ENCODE data around the gene FTSJ3. TPM values are rescaled to one million over a fixed set of nuclear protein-coding genes. Genes with fewer than 3 reads are reported as not detected.

Gene FTSJ3
- total and polyA plus RNA-seq, 8 donors, result 32.1 to 88.5 (median 60.7) TPM

DNA sequence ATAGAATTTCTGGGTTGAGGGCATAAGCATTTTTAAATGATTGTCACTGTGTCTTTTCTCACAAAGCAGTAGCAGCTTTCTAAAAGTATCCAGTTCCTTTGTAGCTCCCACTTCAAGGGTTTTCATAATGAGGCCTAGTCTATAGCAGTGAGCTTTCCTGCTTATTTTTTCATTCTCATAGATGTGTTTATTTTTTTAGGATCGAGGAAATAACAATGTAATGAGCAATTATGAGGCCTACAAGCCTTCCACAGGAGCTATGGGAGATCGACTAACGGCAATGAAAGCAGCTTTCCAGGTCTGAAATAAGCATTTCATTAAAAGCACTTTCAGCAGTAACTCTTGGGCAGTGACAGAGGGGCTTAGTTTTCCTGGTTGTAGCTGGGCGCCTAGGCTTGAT lies 10.8 kb downstream of the FTSJ3 start:
- Histone ChIP-seq H3K4me3 (no peak overlapping the region), H3K27ac (no peak overlapping the region), H3K36me3 (peaks cover 7 to 100% of the 10 kb centered on the region in 2 donors), H3K9me3 (no peaks in the 10 kb centered on the region), H3K4me1 (peaks cover 0 to 14% of the 10 kb centered on the region in 2 donors), H3K27me3 (no peaks in the 10 kb centered on the region)
- ATAC-seq (no peak), DNase-seq (no peak)
- intact Hi-C loops (cut with DNase I), result no loop called here
- TF ChIP-seq CTCF (IDR thresholded peaks at IDR 0.05), result no peak

GRCh38 chr17:63816123-63816522 lies 11.3 kb downstream of the FTSJ3 start:
- intact Hi-C loops (cut with DNase I), result no loop called here
- Histone ChIP-seq H3K4me1 (peaks cover 0 to 14% of the 10 kb centered on the region in 2 donors), H3K4me3 (no peak overlapping the region), H3K9me3 (no peaks in the 10 kb centered on the region), H3K27me3 (no peaks in the 10 kb centered on the region), H3K36me3 (peaks cover 11 to 100% of the 10 kb centered on the region in 2 donors), H3K27ac (no peak overlapping the region)
- TF ChIP-seq CTCF (IDR thresholded peaks at IDR 0.05), result no peak
- ATAC-seq, result no peak
- DNase-seq, result no peak

DNA sequence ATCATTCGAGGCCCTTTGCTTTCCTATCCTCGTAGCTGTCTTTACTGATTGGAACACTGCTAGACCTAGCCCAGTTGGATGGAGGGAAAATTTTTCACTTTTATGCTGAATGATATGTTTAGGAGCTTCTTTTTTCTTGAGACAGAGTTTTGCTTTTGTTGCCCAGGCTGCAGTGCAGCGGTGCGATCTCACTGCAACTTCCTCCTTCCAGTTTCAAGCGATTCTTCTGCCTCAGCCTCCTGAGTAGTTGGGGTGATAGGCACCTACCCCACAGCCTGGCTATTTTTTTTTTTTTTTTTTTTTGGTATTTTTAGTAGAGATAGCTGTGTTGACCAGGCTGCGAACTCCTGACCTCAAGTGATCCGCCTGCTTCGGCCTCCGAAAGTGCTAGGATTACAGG lies 17.5 kb downstream of the FTSJ3 start:
- DNase-seq (no peak), ATAC-seq (no peak)
- Histone ChIP-seq H3K27me3 (no peaks in the 10 kb centered on the region), H3K27ac (no peak overlapping the region), H3K36me3 (peaks cover 4 to 100% of the 10 kb centered on the region in 2 donors), H3K9me3 (no peaks in the 10 kb centered on the region), H3K4me1 (no peaks in the 10 kb centered on the region), H3K4me3 (no peak overlapping the region)
- intact Hi-C loops (cut with DNase I), result no loop called here
- no peak for TF ChIP-seq CTCF (IDR thresholded peaks at IDR 0.05)

DNA sequence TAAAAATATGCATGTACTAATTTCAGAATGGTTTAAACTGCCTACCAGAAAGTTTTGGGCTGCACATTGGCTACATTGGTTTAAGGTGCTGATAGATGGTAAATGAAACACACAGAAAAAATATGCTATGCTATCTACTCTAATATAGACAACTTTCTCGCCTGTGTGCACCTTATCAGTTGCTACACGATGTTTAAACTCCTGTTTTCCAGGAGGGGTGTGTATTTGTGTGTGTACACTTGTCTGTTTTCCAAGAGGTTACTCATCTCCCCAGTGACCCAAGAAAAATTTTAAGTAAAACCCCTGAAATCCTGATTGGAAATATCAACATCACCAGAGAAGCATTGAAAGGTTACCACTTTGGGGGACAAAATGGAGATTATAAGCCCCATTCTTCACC lies 21.9 kb downstream of the FTSJ3 start:
- DNase-seq, result no peak
- TF ChIP-seq CTCF (IDR thresholded peaks at IDR 0.05), result no peak
- no peaks in the 10 kb centered on the region for H3K27me3 ChIP-seq
- peaks cover 0 to 99% of the 10 kb centered on the region in 2 donors for H3K36me3 ChIP-seq
- no peak for ATAC-seq
- H3K27ac ChIP-seq, result no peak overlapping the region
- no peak overlapping the region for H3K4me3 ChIP-seq
- no peaks in the 10 kb centered on the region for H3K4me1 ChIP-seq
- intact Hi-C loops (cut with DNase I), result no loop called here
- H3K9me3 ChIP-seq, result no peaks in the 10 kb centered on the region

DNA sequence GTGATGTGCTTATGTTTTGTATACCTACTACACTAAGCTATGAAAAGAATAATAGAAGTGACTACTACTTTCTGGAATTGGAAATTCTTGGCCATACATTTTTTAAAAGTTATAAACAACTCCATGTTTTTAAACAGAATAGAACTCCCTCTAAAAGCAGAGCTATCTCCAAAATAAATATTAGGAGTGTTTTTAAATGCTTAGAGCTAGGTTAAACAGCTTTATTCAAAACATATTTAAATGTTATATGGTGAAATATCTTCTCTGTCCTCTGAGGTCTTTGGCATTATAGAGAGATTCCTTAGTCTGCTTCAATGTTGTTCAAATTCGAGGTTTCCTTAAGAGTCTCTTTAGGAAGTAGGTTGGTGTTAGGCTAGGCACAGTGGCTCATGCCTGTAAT lies 23.1 kb downstream of the FTSJ3 start:
- peaks cover 0 to 99% of the 10 kb centered on the region in 2 donors for H3K36me3 ChIP-seq

More for the DNA sequence above, 23.1 kb downstream of the FTSJ3 start:
- no peak for DNase-seq
- no peaks in the 10 kb centered on the region for H3K27me3 ChIP-seq
- H3K4me1 ChIP-seq, result no peaks in the 10 kb centered on the region
- no peaks in the 10 kb centered on the region for H3K9me3 ChIP-seq
- no peak overlapping the region for H3K27ac ChIP-seq
- no peak for TF ChIP-seq CTCF (IDR thresholded peaks at IDR 0.05)
- no peak for ATAC-seq
- H3K4me3 ChIP-seq, result no peak overlapping the region
- intact Hi-C loops (cut with DNase I), result no loop called here

Measured in left lung (tissue), 10 donors.